Fibroblast of villous mesenchyme (primary cell): ENCODE measurements around the gene BBS9. TPM values are rescaled to one million over a fixed set of nuclear protein-coding genes. Genes with fewer than 3 reads are reported as not detected.

ENCODE experiments used
- DNase-seq: peaks from one replicate; pipeline ENCODE4 v3.0.0-alpha.2; 2010; ENCODE audit warnings: low read depth
- H3K4me3 ChIP-seq: 2 replicates; pipeline ENCODE4 v1.5.1; 2011; ENCODE audit warnings: low read depth, mild to moderate bottlenecking, low read length
- total RNA-seq: library from RNA; depleted of rRNA; stranded (reverse); fragments of >200 nt; gene quantifications from 2 replicates; pipeline ENCODE4 v1.2.3, GENCODE V29; 2012
- TF ChIP-seq, protein P1 (sequence below): IDR thresholded peaks from 2 replicates; pipeline ENCODE4 v1.5.1; 2012; ENCODE audit warnings: low read depth, mild to moderate bottlenecking, low read length; ENCODE audit not compliant: insufficient read depth

Gene BBS9
- total RNA-seq, 1 donor, result 20.7 TPM

DNA sequence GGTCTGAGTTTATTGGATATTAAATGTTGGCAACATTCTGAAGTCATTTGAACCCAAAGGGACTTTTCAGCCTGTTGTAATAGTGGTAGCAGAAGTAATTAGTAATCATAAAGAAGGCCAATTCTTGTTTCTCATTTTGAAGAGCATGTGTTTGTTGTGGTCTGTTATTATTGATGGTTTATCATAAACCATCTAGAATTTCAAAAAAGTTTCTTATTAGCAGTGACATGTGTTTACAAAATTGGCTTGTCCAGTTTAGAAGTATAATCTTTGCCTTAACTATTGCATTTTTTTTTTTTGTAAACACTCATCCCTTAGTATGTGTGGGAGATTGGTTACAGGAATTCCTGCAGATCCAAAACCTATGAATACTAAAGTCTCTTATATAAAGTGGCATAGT is 177.8 kb downstream of the BBS9 start:
- H3K4me3 ChIP-seq, result no peak overlapping the region
- TF ChIP-seq, protein P1, sequence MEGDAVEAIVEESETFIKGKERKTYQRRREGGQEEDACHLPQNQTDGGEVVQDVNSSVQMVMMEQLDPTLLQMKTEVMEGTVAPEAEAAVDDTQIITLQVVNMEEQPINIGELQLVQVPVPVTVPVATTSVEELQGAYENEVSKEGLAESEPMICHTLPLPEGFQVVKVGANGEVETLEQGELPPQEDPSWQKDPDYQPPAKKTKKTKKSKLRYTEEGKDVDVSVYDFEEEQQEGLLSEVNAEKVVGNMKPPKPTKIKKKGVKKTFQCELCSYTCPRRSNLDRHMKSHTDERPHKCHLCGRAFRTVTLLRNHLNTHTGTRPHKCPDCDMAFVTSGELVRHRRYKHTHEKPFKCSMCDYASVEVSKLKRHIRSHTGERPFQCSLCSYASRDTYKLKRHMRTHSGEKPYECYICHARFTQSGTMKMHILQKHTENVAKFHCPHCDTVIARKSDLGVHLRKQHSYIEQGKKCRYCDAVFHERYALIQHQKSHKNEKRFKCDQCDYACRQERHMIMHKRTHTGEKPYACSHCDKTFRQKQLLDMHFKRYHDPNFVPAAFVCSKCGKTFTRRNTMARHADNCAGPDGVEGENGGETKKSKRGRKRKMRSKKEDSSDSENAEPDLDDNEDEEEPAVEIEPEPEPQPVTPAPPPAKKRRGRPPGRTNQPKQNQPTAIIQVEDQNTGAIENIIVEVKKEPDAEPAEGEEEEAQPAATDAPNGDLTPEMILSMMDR, result no peak

DNA sequence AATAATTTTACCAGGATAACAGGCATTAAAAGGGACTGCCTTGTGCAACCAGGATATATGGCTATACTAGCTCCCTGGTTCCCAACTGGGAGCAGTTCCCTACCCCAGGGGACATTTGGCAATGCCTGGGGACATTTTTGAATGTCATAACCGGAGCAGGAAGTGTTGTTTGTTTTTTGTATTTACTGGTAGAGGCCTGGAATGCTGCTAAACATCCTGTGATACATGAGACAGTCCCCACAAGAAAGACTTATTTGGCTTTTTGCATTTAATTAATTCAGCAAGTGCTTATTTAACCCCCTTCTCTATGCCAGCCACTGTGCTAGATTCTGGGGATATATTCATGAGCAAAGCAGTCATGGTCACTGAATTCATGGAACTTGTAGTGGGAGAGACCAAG is 181.2 kb downstream of the BBS9 start:
- H3K4me3 ChIP-seq, result no peak overlapping the region
- DNase-seq, result peak; percentile 12
- TF ChIP-seq, protein P1, result no peak

More for the DNA sequence above, 177.8 kb downstream of the BBS9 start:
- DNase-seq, result peak; percentile 11

DNA sequence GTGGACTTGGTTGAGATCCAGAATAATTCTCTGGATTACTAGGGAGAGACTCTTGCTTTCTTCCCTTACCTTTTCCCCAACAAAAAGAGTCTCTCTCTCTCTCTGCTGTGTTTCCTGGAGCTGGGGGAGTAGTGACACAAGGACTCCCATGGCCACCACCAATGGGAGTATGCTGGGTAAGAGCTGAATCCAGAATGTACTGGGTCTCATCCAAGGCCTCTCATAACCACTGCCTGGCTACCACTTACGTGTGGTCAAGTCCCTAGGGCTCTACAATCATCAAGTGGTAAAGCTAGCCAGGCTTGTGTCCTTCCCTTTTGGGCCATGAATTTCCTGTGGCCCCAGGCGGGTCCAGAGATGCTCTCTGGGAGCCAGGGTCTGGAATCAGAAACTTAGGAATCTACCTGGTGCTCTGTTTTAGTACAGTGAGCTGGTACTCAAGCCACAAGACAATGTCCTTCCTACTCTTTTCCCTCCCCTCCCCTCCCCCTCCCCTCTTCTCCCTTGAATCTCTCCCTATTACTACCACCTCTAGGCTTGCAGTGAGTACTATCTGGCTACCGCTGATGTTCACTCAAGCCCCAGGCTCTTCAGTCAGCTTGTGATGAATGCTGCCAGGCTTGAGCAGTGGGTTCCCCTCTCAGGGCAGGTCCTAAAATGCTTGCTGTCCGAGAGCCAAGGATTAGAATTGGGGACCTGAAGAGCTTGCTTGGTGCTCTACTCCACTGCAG is 196.6 kb downstream of the BBS9 start:
- TF ChIP-seq, protein P1, result no peak
- no peak for DNase-seq
- H3K4me3 ChIP-seq, result no peak overlapping the region

DNA sequence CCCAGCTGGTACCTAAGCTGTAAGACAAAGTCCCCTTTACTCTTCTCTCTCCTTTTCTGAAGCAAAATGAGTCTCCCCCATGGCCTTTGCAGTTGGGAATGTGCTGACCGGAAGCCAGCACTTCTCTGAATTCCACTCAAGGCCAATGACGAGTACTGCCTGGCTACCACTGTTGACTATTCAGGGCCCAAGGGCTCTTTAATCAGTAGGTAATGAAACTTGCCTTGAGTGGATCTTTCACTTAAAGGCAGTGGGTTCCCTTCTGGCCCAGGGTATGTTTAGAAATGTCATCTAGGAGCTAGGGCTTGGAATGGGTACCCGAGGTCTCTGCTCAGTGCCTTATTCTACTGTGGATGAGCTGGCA is 197.1 kb downstream of the BBS9 start:
- TF ChIP-seq, protein P1, result no peak
- DNase-seq, result no peak
- no peak overlapping the region for H3K4me3 ChIP-seq

DNA sequence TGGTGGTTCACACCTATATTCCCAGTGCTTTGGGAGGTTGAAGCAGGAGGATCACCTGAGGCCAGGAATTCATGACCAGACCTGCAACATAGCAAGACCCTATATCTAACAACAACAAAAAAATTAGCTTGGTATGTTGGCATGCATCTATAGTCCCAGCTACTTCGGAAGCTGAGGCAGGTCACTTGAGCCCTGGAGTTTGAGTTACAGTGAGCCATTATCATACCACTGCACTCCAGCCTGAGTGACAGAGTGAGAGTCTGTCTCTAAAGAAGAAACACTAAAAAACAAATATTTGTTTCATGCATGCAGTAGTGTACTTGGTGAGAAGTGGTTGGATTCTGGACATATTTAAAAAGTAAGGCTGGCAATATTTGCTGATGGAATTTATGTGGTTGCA is 198.1 kb downstream of the BBS9 start:
- DNase-seq, result no peak
- H3K4me3 ChIP-seq, result no peak overlapping the region
- TF ChIP-seq, protein P1, result no peak

DNA sequence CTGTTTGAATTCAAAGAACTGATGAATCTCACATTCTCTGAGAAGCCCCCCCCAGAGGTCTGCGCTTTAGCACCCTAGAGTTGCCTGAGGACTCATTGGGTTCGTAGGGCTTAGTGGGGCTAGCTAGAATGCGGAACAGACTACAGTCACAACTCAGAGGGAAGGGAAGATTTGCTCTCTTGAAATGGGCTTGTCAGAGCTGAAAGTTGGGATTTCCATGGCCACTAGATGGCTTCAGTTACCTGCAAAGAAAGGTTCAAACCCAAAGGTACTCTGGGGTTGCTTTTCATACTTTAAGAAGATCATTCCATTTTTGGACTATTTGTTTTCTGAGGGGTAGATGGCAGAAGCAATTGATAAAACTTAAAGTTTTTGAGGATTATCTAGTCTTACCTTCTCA is 205.0 kb downstream of the BBS9 start:
- TF ChIP-seq, protein P1, result peak; percentile 17
- no peak for DNase-seq
- H3K4me3 ChIP-seq, result no peak overlapping the region

DNA sequence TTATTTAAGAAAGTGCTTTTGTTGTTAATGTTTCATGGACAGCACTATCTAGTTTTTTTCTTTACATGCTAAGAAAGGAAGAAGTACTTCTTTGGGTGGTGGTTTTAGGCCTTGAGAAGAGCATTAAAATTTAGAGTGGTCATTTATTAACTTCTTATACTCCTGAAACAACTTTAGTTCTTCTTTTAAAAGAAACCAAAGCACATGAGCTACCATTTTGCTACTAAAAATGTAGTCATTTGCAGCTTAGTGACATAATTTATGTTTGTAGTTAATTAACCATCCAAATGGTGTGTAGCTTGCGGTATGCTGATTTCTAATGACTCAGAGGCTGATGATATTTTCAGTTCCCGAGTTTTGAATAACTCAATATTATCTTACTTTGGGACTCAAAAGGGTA is 207.5 kb downstream of the BBS9 start:
- H3K4me3 ChIP-seq, result no peak overlapping the region
- no peak for DNase-seq

More for the DNA sequence above, 207.5 kb downstream of the BBS9 start:
- TF ChIP-seq, protein P1, result no peak
